ENCODE measurements around the gene PNPLA7. TPM values are rescaled to one million over a fixed set of nuclear protein-coding genes. Genes with fewer than 3 reads are reported as not detected.
A peak's percentile ranks its signal among the peaks of the same experiment; 100 is the strongest.

PNPLA7 gene
- total and polyA plus RNA-seq, 2 of the 13 experiments (the other 11 are each of a cell fraction or from before 2014, with no cell fraction given), result 0.42 to 1.5 TPM

DNA sequence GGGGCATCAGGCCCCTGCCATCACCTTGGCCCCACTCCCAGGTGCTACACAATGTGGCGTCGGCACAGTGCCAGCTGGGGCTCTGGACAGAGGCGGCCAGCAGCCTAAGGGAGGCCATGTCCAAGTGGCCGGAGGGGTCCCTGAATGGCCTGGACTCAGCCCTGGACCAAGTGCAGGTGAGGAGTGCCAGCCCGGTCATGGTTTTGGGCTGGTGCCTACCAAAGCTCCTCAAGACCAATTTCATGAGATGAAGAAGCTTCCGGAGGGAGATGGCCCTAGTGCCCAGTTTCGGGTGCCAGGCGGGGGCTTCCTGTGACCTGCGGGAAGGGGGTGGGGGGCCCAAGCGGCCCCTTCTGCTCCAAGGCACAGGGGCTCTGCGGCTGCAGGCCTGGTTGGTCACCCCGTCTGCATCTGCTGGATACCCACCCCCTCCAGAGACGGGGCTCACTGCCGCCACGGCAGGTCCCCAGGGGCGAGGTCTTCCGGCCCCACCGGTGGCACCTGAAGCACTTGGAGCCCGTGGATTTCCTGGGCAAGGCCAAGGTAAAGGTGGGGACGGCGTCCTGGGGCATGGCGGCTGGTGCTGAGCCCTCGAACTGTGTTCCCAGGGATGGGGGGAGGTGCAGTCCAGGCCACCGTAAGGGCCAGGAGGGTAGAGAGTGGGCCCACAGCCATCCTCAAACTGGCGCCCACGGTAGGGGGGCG lies 121.2 kb downstream of the PNPLA7 start:
- DNase-seq (ENCODE audit: low spot score), result no peak
- ChIA-PET CTCF (ENCODE audit: low intra/inter-chr PET ratio, low total read pairs) (no interaction called here), POLR2A (interaction anchor here (1.9 kb wide), 1 partner anchor 12 kb away, joined by 6 read pairs; the partner anchor contains the start of gene ENTPD8)
- no peaks in the 10 kb centered on the region for H3K79me2 ChIP-seq (ENCODE audit: insufficient read depth, low read length)
- H4K20me1 ChIP-seq (ENCODE audit: insufficient read depth, low read length), result no peaks in the 10 kb centered on the region
- no peaks in the 10 kb centered on the region for H3K9me3 ChIP-seq (ENCODE audit: low read length)
- no peak for TF ChIP-seq FOSL2 (CRISPR knock-in tag; IDR thresholded peaks at IDR 0.05)
- TF ChIP-seq AGO2 (optimal IDR thresholded peaks at IDR 0.05; ENCODE audit: low read depth, low read length), result peak; percentile 66
- TF ChIP-seq NFKBIZ (CRISPR knock-in tag; IDR thresholded peaks at IDR 0.05), result no peak
- TF ChIP-seq HNRNPUL1 (IDR thresholded peaks at IDR 0.05; ENCODE audit: low read depth, low read length), result no peak
- TF ChIP-seq, protein P1, sequence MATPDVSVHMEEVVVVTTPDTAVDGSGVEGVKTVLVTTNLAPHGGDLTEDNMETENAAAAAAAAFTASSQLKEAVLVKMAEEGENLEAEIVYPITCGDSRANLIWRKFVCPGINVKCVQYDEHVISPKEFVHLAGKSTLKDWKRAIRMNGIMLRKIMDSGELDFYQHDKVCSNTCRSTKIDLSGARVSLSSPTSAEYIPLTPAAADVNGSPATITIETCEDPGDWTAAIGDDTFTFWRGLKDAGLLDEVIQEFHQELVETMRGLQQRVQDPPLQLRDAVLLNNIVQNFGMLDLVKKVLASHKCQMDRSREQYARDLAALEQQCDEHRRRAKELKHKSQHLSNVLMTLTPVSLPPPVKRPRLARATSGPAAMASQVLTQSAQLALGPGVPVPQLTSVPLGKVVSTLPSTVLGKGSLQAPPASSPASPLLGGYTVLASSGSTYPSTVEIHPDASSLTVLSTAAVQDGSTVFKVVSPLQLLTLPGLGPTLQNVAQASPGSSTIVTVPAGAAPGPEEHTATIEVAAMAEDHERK (CRISPR knock-in tag; IDR thresholded peaks at IDR 0.05; ENCODE audit: low read depth), result no peak
- 0 out of 2 replicates have a peak, but pooled peaks have one; percentile 10 for TF ChIP-seq HNRNPL (IDR thresholded peaks at IDR 0.05; ENCODE audit: low read depth, low read length)
- 0 out of 2 replicates have a peak, but pooled peaks have one; percentile 12 for TF ChIP-seq ZNF768 (CRISPR knock-in tag; IDR thresholded peaks at IDR 0.05)
- BruUV-seq (replicated peaks), result no TSS peak
- H3K4me3 ChIP-seq (replicated peaks in 1 of 3; ENCODE audit: insufficient read depth in 1 of 3, low read depth in 2 of 3, low read length in 3 of 3), result no peak overlapping the region
- intact Hi-C loops (cut with micrococcal nuclease; ENCODE audit: unreplicated experiment), result no loop called here
- no peak overlapping the region for H3K27ac ChIP-seq (ENCODE audit: extremely low read length, insufficient read depth, low read length)
- no peak for FAIRE-seq
- in situ Hi-C loops (cut with HindIII; ENCODE audit: extremely low pct_ligation_motif_present, low pct_unique_long_range_greater_than_20kb), result no loop called here
- no peaks in the 10 kb centered on the region for H3K36me3 ChIP-seq (replicated peaks in 1 of 2; ENCODE audit: control insufficient read depth in 1 of 2, insufficient read depth in 2 of 2, low read length in 2 of 2)
- no peak for ATAC-seq
- 69% methylated on average over 6 of the region's 27 CpGs for WGBS (ENCODE audit: low lambda C conversion rate)
- no peak overlapping the region for H3K4me2 ChIP-seq (ENCODE audit: low read depth, low read length)
- H3K27me3 ChIP-seq (ENCODE audit: control insufficient read depth in 1 of 2, insufficient read depth in 2 of 2, low read length in 2 of 2), result no peaks in the 10 kb centered on the region
- no peak overlapping the region for H3K9ac ChIP-seq (ENCODE audit: insufficient read depth, low read depth, low read length)
- H2AFZ ChIP-seq (ENCODE audit: low read length), result no peak overlapping the region
- peaks cover 10% of the 10 kb centered on the region for H3K4me1 ChIP-seq (ENCODE audit: insufficient read depth, low read length)

DNA sequence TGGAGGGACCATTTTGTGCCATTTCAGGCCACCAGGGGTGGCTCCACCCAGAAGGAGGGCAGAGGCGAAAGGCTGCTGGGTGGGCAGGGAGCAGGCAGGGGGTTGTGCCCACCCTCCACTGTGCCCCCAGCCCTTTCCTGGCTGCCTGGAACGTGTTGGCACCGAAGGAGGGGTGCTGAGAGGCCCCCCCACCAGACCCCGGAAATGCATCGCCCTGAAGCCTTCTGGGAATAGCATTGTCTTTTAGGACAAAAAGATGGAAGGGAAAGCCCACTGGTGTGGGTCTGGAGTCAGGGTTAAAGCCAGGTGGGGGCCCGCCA lies 121.9 kb downstream of the PNPLA7 start:
- Histone ChIP-seq H4K20me1 (ENCODE audit: insufficient read depth, low read length) (no peaks in the 10 kb centered on the region), H3K9ac (ENCODE audit: insufficient read depth, low read depth, low read length) (no peak overlapping the region), H3K4me1 (ENCODE audit: insufficient read depth, low read length) (peaks cover 12% of the 10 kb centered on the region), H3K27me3 (ENCODE audit: control insufficient read depth in 1 of 2, insufficient read depth in 2 of 2, low read length in 2 of 2) (no peaks in the 10 kb centered on the region), H2AFZ (ENCODE audit: low read length) (no peak overlapping the region), H3K4me2 (ENCODE audit: low read depth, low read length) (no peak overlapping the region), H3K4me3 (replicated peaks in 1 of 3; ENCODE audit: insufficient read depth in 1 of 3, low read depth in 2 of 3, low read length in 3 of 3) (no peak overlapping the region), H3K27ac (ENCODE audit: extremely low read length, insufficient read depth, low read length) (no peak overlapping the region), H3K9me3 (ENCODE audit: low read length) (no peaks in the 10 kb centered on the region), H3K79me2 (ENCODE audit: insufficient read depth, low read length) (no peaks in the 10 kb centered on the region), H3K36me3 (replicated peaks in 1 of 2; ENCODE audit: control insufficient read depth in 1 of 2, insufficient read depth in 2 of 2, low read length in 2 of 2) (no peaks in the 10 kb centered on the region)
- ChIA-PET CTCF (ENCODE audit: low intra/inter-chr PET ratio, low total read pairs) (no interaction called here), POLR2A (no interaction called here)
- DNase-seq (ENCODE audit: low spot score) (no peak), FAIRE-seq (no peak), ATAC-seq (no peak)
- 67% methylated on average over 6 of the region's 6 CpGs for WGBS (ENCODE audit: low lambda C conversion rate)
- intact Hi-C loops (cut with micrococcal nuclease; ENCODE audit: unreplicated experiment) (no loop called here), in situ Hi-C loops (cut with HindIII; ENCODE audit: extremely low pct_ligation_motif_present, low pct_unique_long_range_greater_than_20kb) (no loop called here)
- BruUV-seq (replicated peaks), result no TSS peak
- TF ChIP-seq, protein P2, sequence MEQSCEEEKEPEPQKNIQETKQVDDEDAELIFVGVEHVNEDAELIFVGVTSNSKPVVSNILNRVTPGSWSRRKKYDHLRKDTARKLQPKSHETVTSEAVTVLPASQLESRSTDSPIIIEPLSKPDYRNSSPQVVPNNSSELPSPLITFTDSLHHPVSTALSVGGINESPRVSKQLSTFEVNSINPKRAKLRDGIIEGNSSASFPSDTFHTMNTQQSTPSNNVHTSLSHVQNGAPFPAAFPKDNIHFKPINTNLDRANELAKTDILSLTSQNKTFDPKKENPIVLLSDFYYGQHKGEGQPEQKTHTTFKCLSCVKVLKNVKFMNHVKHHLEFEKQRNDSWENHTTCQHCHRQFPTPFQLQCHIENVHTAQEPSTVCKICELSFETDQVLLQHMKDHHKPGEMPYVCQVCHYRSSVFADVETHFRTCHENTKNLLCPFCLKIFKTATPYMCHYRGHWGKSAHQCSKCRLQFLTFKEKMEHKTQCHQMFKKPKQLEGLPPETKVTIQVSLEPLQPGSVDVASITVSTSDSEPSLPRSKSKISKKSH (CRISPR knock-in tag; IDR thresholded peaks at IDR 0.05; ENCODE audit: borderline replicate concordance), result no peak
- no peak for TF ChIP-seq ELF4 (CRISPR knock-in tag; IDR thresholded peaks at IDR 0.05; ENCODE audit: borderline replicate concordance)
- TF ChIP-seq ZNF747 (CRISPR knock-in tag; IDR thresholded peaks at IDR 0.05; ENCODE audit: borderline replicate concordance), result no peak
- TF ChIP-seq, protein P3, sequence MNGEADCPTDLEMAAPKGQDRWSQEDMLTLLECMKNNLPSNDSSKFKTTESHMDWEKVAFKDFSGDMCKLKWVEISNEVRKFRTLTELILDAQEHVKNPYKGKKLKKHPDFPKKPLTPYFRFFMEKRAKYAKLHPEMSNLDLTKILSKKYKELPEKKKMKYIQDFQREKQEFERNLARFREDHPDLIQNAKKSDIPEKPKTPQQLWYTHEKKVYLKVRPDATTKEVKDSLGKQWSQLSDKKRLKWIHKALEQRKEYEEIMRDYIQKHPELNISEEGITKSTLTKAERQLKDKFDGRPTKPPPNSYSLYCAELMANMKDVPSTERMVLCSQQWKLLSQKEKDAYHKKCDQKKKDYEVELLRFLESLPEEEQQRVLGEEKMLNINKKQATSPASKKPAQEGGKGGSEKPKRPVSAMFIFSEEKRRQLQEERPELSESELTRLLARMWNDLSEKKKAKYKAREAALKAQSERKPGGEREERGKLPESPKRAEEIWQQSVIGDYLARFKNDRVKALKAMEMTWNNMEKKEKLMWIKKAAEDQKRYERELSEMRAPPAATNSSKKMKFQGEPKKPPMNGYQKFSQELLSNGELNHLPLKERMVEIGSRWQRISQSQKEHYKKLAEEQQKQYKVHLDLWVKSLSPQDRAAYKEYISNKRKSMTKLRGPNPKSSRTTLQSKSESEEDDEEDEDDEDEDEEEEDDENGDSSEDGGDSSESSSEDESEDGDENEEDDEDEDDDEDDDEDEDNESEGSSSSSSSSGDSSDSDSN (CRISPR knock-in tag; IDR thresholded peaks at IDR 0.05), result no peak
- no peak for TF ChIP-seq GATA4 (IDR thresholded peaks at IDR 0.05; ENCODE audit: borderline replicate concordance, low read depth)
- TF ChIP-seq ZNF816 (CRISPR knock-in tag; IDR thresholded peaks at IDR 0.05; ENCODE audit: borderline replicate concordance), result no peak

Data from HepG2 (cell line).